NB4 (cell line): ENCODE measurements around the gene TGM3.

ENCODE experiments used
- POLR2A ChIP-seq: IDR thresholded peaks from 2 replicates; pipeline ENCODE4 v1.6.1; 2011; ENCODE audit warnings: mild to moderate bottlenecking; ENCODE audit not compliant: insufficient read length; ENCODE audit errors: extremely low read depth
- TF ChIP-seq, protein P1 (sequence below): IDR thresholded peaks from one replicate; pipeline ENCODE4 v1.5.1; 2012; ENCODE audit warnings: low read depth, low read length
- TF ChIP-seq, protein P2 (sequence below): IDR thresholded peaks from 2 replicates; pipeline ENCODE4 v1.6.1; 2011; ENCODE audit warnings: low read depth, low read length

DNA sequence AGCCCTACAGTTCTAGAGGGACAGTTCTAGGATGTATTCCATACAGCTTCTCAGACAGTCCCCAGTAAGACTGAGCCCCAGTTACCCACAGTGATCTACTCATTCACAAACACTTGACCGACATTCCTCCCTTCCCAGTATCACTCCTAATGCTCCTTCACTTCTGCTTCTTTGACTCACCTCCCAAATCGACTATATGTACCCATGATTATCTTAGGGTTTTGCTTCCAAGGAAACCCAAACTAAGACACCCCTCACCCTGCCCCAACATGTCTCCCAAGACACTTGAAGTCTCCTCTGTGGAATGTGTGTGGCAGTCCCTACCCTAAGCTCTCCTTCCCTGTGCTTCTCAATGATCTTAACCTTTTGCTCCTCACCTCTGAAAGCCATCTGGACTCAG lies 61.3 kb downstream of the TGM3 start:
- TF ChIP-seq, protein P1, sequence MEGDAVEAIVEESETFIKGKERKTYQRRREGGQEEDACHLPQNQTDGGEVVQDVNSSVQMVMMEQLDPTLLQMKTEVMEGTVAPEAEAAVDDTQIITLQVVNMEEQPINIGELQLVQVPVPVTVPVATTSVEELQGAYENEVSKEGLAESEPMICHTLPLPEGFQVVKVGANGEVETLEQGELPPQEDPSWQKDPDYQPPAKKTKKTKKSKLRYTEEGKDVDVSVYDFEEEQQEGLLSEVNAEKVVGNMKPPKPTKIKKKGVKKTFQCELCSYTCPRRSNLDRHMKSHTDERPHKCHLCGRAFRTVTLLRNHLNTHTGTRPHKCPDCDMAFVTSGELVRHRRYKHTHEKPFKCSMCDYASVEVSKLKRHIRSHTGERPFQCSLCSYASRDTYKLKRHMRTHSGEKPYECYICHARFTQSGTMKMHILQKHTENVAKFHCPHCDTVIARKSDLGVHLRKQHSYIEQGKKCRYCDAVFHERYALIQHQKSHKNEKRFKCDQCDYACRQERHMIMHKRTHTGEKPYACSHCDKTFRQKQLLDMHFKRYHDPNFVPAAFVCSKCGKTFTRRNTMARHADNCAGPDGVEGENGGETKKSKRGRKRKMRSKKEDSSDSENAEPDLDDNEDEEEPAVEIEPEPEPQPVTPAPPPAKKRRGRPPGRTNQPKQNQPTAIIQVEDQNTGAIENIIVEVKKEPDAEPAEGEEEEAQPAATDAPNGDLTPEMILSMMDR: no peak
- TF ChIP-seq POLR2A: no peak
- TF ChIP-seq, protein P2, sequence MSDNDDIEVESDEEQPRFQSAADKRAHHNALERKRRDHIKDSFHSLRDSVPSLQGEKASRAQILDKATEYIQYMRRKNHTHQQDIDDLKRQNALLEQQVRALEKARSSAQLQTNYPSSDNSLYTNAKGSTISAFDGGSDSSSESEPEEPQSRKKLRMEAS: no peak
